HepG2 (cell line): ENCODE results near the gene ABCB9. TPM values are rescaled to one million over a fixed set of nuclear protein-coding genes. Genes with fewer than 3 reads are reported as not detected.

ENCODE experiments used
- CENPX ChIP-seq: sonication (generic); formaldehyde crosslinking; IDR thresholded peaks from 2 replicates; pipeline ENCODE4 v1.9.0; 2021; ENCODE audit warnings: mild to moderate bottlenecking, missing genetic modification reagents, moderate library complexity
- HINFP ChIP-seq: sonication (generic); formaldehyde crosslinking; IDR thresholded peaks from 2 replicates; pipeline ENCODE4 v1.4.0; 2020; ENCODE audit warnings: low read depth, mild to moderate bottlenecking, missing genetic modification reagents
- HMGA1 ChIP-seq: sonication (generic); formaldehyde crosslinking; conservative IDR thresholded peaks from 2 replicates; pipeline ENCODE4 v1.4.0; 2020; ENCODE audit warnings: missing genetic modification reagents
- HNRNPL ChIP-seq: fragments of 200-400 bp; formaldehyde crosslinking; IDR thresholded peaks from 2 replicates; pipeline ENCODE4 v1.6.1; 2017; ENCODE audit warnings: mild to moderate bottlenecking, low read depth, low read length
- NFATC3 ChIP-seq: sonication (generic); formaldehyde crosslinking; IDR thresholded peaks from 2 replicates; pipeline ENCODE4 v1.5.1; 2020; ENCODE audit warnings: mild to moderate bottlenecking, missing genetic modification reagents
- NFRKB ChIP-seq: fragments of 450-650 bp; IDR thresholded peaks from 2 replicates; pipeline ENCODE4 v1.6.1; 2017
- PAF1 ChIP-seq: IDR thresholded peaks from 2 replicates; pipeline ENCODE4 v1.6.1; 2016; ENCODE audit warnings: missing genetic modification reagents, missing compliant biosample characterization
- PHF5A ChIP-seq: IDR thresholded peaks from one replicate; pipeline ENCODE4 v1.6.1; 2018; ENCODE audit warnings: low read depth, missing genetic modification reagents; ENCODE audit not compliant: unreplicated experiment
- SRF ChIP-seq: IDR thresholded peaks from 2 replicates; pipeline ENCODE4 v1.6.1; 2011; ENCODE audit warnings: mild to moderate bottlenecking, low read depth, low read length, moderate library complexity
- TARDBP ChIP-seq: sonication (generic); formaldehyde crosslinking; IDR thresholded peaks from 2 replicates; pipeline ENCODE4 v1.8.0; 2022; ENCODE audit warnings: mild to moderate bottlenecking, missing genetic modification reagents
- ZBTB4 ChIP-seq: sonication (generic); formaldehyde crosslinking; IDR thresholded peaks from 2 replicates; pipeline ENCODE4 v1.4.0; 2020; ENCODE audit warnings: missing genetic modification reagents, mild to moderate bottlenecking, borderline replicate concordance
- ZNF33A ChIP-seq: sonication (generic); formaldehyde crosslinking; IDR thresholded peaks from 2 replicates; pipeline ENCODE4 v1.5.1; 2020; ENCODE audit warnings: missing genetic modification reagents, mild to moderate bottlenecking, moderate library complexity, borderline replicate concordance
- ZNF652 ChIP-seq: IDR thresholded peaks from 2 replicates; pipeline ENCODE4 v1.6.1; 2016; ENCODE audit warnings: low read depth, borderline replicate concordance
- ZNF776 ChIP-seq: sonication (generic); formaldehyde crosslinking; IDR thresholded peaks from 2 replicates; pipeline ENCODE4 v1.4.0; 2020; ENCODE audit warnings: mild to moderate bottlenecking, missing genetic modification reagents
- ZNF800 ChIP-seq: sonication (generic); formaldehyde crosslinking; IDR thresholded peaks from 2 replicates; pipeline ENCODE4 v1.4.0; 2020; ENCODE audit warnings: missing genetic modification reagents
- ZNF878 ChIP-seq: sonication (generic); formaldehyde crosslinking; IDR thresholded peaks from 2 replicates; pipeline ENCODE4 v1.8.1; 2023; ENCODE audit warnings: mild to moderate bottlenecking, missing genetic modification reagents, moderate library complexity
- polyA plus RNA-seq, 8 experiments: library from polyadenylated mRNA; depleted of rRNA in 3 of 8; stranded (reverse) in 7 of 8; unstranded in 1 of 8; fragments of >200 nt; fragmentation: Illumina TruSeq in 4 of 8; extraction: Trizol in 4 of 8; gene quantifications; 2 replicates each; pipeline versions ENCODE4 v1.2.1 to v1.2.3, GENCODE V29; 2011 to 2016; ENCODE audit warnings: low read depth in 4 of 8, missing spikeins in 1 of 8, mixed read lengths in 1 of 8; ENCODE audit not compliant: insufficient read depth in 1 of 8
- total RNA-seq, 5 experiments: library from RNA; depleted of rRNA; stranded (reverse); fragments of >200 nt; fragmentation: Illumina TruSeq; extraction: Trizol; gene quantifications; 2 replicates each; pipeline ENCODE4 v1.2.3, GENCODE V29; 2016; ENCODE audit warnings: low read depth in 1 of 5
- TF ChIP-seq, protein P1 (sequence below): sonication (generic); formaldehyde crosslinking; conservative IDR thresholded peaks from 2 replicates; pipeline ENCODE4 v1.4.0; 2020; ENCODE audit warnings: missing genetic modification reagents
- TF ChIP-seq, protein P2 (sequence below): sonication (generic); formaldehyde crosslinking; IDR thresholded peaks from 2 replicates; pipeline ENCODE4 v1.8.0; 2022; ENCODE audit warnings: missing genetic modification reagents, mild to moderate bottlenecking, inconsistent platforms, borderline replicate concordance

Gene ABCB9
- total and polyA plus RNA-seq, 2 of the 13 experiments (the other 11 are each of a cell fraction or from before 2014, with no cell fraction given): 5.1 to 6.0 TPM

GRCh38 chr12:122965851-122966742 lies at the start of gene ABCB9 (continued):
- TF ChIP-seq ZNF776 (CRISPR knock-in tag) (no peak), PHF5A (no peak), ZNF33A (no peak), PAF1 (CRISPR knock-in tag) (no peak), TARDBP (CRISPR knock-in tag) (no peak; the same call in 1 of the 2 replicates), SRF (no peak), HINFP (CRISPR knock-in tag) (no peak), CENPX (no peak), NFATC3 (CRISPR knock-in tag) (no peak), ZNF878 (CRISPR knock-in tag) (no peak), ZNF800 (no peak; the same call in 1 of the 2 replicates), NFRKB (no peak), ZNF652 (CRISPR knock-in tag) (peak; percentile 83), HMGA1 (no peak), ZBTB4 (CRISPR knock-in tag) (no peak), HNRNPL (no peak)
- TF ChIP-seq, protein P1, sequence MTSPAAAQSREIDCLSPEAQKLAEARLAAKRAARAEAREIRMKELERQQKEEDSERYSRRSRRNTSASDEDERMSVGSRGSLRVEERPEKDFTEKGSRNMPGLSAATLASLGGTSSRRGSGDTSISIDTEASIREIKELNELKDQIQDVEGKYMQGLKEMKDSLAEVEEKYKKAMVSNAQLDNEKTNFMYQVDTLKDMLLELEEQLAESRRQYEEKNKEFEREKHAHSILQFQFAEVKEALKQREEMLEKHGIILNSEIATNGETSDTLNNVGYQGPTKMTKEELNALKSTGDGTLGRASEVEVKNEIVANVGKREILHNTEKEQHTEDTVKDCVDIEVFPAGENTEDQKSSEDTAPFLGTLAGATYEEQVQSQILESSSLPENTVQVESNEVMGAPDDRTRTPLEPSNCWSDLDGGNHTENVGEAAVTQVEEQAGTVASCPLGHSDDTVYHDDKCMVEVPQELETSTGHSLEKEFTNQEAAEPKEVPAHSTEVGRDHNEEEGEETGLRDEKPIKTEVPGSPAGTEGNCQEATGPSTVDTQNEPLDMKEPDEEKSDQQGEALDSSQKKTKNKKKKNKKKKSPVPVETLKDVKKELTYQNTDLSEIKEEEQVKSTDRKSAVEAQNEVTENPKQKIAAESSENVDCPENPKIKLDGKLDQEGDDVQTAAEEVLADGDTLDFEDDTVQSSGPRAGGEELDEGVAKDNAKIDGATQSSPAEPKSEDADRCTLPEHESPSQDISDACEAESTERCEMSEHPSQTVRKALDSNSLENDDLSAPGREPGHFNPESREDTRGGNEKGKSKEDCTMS (CRISPR knock-in tag): no peak
- TF ChIP-seq, protein P2, sequence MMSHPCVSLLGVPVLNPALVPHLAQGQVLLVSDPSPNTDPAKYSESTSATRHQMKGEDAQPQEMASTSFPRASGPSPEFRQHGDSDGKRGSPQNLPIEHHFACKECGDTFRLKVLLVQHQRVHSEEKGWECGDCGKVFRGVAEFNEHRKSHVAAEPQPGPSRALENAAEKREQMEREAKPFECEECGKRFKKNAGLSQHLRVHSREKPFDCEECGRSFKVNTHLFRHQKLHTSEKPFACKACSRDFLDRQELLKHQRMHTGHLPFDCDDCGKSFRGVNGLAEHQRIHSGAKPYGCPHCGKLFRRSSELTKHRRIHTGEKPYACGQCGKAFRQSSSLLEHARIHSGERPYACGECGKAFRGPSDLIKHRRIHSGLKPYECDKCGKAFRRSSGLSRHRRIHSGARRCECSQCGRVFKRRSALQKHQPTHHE (CRISPR knock-in tag): no peak
